ENCODE results near the gene VWC2L.

The VWC2L gene

GRCh38 chr2:214412679-214413078 is 1.8 kb downstream of the VWC2L start:
- DNase-seq (ENCODE audit: low spot score in 2 of 2) (no peak), ATAC-seq (no peak)
- H3K4me3 Mint-ChIP-seq: no peak overlapping the region
- no peaks in the 10 kb centered on the region for H3K4me1 Mint-ChIP-seq
- no peak overlapping the region for H3K27ac Mint-ChIP-seq
- H3K36me3 Mint-ChIP-seq: no peaks in the 10 kb centered on the region
- H3K9me3 Mint-ChIP-seq: peaks cover 3% of the 10 kb centered on the region

- no peak overlapping the region for H3K4me3 Mint-ChIP-seq
- ATAC-seq (no peak), DNase-seq (ENCODE audit: low spot score in 2 of 2) (no peak)
- H3K4me1 Mint-ChIP-seq: no peaks in the 10 kb centered on the region
- H3K27ac Mint-ChIP-seq: no peak overlapping the region
- H3K36me3 Mint-ChIP-seq: no peaks in the 10 kb centered on the region
- H3K9me3 Mint-ChIP-seq: no peaks in the 10 kb centered on the region
These were observed 25.6 kb downstream of the VWC2L start for GRCh38 chr2:214436470-214436869.

- H3K36me3 Mint-ChIP-seq: no peaks in the 10 kb centered on the region
- H3K4me1 Mint-ChIP-seq: no peaks in the 10 kb centered on the region
- no peak overlapping the region for H3K27ac Mint-ChIP-seq
- H3K4me3 Mint-ChIP-seq: no peak overlapping the region
- no peaks in the 10 kb centered on the region for H3K9me3 Mint-ChIP-seq
- ATAC-seq: no peak
- DNase-seq (ENCODE audit: low spot score in 2 of 2): no peak
These were observed 39.5 kb downstream of the VWC2L start for GRCh38 chr2:214450118-214450894.

- DNase-seq (ENCODE audit: low spot score in 2 of 2): no peak
- ATAC-seq: no peak
- Mint-ChIP-seq H3K4me3 (no peak overlapping the region), H3K4me1 (no peaks in the 10 kb centered on the region), H3K9me3 (no peaks in the 10 kb centered on the region), H3K36me3 (no peaks in the 10 kb centered on the region), H3K27ac (no peak overlapping the region)
These were observed 40.8 kb downstream of the VWC2L start for GRCh38 chr2:214451516-214452275.

- Mint-ChIP-seq H3K36me3 (no peaks in the 10 kb centered on the region), H3K4me3 (no peak overlapping the region), H3K9me3 (peaks cover 11% of the 10 kb centered on the region), H3K27ac (no peak overlapping the region), H3K4me1 (no peaks in the 10 kb centered on the region)
- DNase-seq (ENCODE audit: low spot score in 2 of 2) (no peak), ATAC-seq (no peak)
These were observed 54.7 kb downstream of the VWC2L start for GRCh38 chr2:214465363-214466146.

GRCh38 chr2:214469728-214470127 is 58.9 kb downstream of the VWC2L start:
- Mint-ChIP-seq H3K4me3 (no peak overlapping the region), H3K27ac (no peak overlapping the region), H3K4me1 (no peaks in the 10 kb centered on the region), H3K9me3 (peaks cover 3% of the 10 kb centered on the region), H3K36me3 (no peaks in the 10 kb centered on the region)
- no peak for ATAC-seq
- no peak for DNase-seq (ENCODE audit: low spot score in 2 of 2)

- Mint-ChIP-seq H3K4me1 (no peaks in the 10 kb centered on the region), H3K27ac (no peak overlapping the region), H3K4me3 (no peak overlapping the region), H3K9me3 (peaks cover 3% of the 10 kb centered on the region), H3K36me3 (no peaks in the 10 kb centered on the region)
- ATAC-seq (no peak), DNase-seq (ENCODE audit: low spot score in 2 of 2) (no peak)
These were observed 60.5 kb downstream of the VWC2L start for GRCh38 chr2:214471382-214471781.

DNA sequence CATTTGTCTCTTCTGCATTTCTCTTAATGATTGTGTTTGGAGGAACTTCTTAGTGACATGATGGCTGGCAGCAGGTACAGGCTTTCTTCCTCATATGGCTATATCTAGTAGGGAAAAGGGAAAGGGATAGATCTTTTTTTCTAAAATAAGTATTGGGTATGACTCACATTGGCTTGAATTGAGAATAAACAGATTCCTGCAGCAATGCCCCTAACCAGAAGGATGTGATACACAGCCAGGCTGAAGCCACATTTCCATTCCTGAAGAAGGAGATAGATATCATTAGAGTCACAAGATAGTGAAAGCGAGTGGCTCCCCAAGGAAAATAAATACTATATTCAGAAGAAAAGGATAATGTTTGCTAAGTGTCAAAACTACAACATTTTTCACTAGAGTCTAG is 61.1 kb downstream of the VWC2L start:
- ATAC-seq (no peak), DNase-seq (ENCODE audit: low spot score in 2 of 2) (no peak)
- no peak overlapping the region for H3K27ac Mint-ChIP-seq
- no peaks in the 10 kb centered on the region for H3K36me3 Mint-ChIP-seq
- H3K4me1 Mint-ChIP-seq: no peaks in the 10 kb centered on the region
- no peaks in the 10 kb centered on the region for H3K9me3 Mint-ChIP-seq
- no peak overlapping the region for H3K4me3 Mint-ChIP-seq

DNA sequence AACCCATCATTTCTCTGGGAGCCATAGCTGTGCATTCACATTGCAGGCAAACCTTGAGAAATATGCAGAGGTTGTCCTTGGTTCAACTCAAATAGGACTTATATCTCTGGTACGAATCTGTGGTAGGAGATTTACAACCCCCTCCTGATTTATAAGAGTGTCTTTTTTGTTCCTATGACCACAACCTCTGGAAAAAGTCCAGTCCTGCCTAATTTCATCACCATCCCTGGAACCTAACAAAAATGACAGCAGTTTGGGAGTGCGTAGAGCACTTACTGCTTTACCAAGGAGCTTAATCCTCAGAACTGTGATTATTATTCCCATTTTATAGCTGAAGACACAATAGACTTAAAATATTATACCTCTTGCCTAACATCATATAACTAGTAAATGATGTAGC is 66.5 kb downstream of the VWC2L start:
- ATAC-seq: no peak
- no peaks in the 10 kb centered on the region for H3K9me3 Mint-ChIP-seq

DNA sequence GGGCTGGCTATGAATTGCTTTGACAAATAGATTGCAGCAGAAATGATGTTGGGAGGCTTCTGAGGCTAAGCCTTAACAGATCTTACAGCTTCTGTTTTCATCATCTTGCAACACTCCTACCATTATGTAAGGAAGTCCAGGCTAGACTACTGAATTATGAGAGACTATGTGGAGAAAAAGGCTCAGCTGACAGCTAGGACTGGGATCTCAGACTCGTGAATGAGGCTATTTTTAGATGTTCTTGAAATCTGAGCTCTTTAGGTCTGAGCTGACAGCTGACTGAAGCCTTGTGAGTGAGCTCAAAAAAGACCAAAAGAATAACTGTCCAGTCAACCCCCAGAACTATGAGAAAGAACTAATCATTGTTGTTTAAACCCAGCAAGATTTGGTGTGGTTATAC is 70.3 kb downstream of the VWC2L start:
- H3K27ac Mint-ChIP-seq: no peak overlapping the region
- peaks cover 2% of the 10 kb centered on the region for H3K9me3 Mint-ChIP-seq
- no peaks in the 10 kb centered on the region for H3K36me3 Mint-ChIP-seq
- no peaks in the 10 kb centered on the region for H3K4me1 Mint-ChIP-seq
- DNase-seq (ENCODE audit: low spot score in 2 of 2) (no peak), ATAC-seq (no peak)
- no peak overlapping the region for H3K4me3 Mint-ChIP-seq

More for the DNA sequence above, 66.5 kb downstream of the VWC2L start:
- H3K4me3 Mint-ChIP-seq: no peak overlapping the region
- no peak overlapping the region for H3K27ac Mint-ChIP-seq
- H3K36me3 Mint-ChIP-seq: no peaks in the 10 kb centered on the region
- no peak for DNase-seq (ENCODE audit: low spot score in 2 of 2)
- H3K4me1 Mint-ChIP-seq: no peaks in the 10 kb centered on the region

DNA sequence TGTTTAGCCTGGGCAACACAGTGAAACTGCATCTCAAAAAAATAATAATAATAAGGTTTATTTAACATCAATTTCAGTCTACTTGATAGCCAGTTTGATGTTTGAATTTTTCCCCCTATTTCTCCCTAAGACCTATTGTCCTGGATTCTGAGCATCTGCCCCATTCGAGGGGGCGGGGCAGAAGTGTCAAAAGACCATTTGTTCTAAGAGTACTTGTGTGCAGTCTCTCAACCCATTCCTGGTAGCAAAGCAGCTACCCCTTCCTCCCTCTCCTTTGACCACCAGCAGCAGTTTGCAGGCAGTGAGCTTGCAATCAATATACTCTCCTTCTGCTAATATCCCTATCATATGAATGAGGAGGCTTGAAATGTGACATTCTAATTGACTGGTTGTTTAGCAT is 71.9 kb downstream of the VWC2L start:
- no peak overlapping the region for H3K4me3 Mint-ChIP-seq
- no peaks in the 10 kb centered on the region for H3K4me1 Mint-ChIP-seq
- H3K27ac Mint-ChIP-seq: no peak overlapping the region
- DNase-seq (ENCODE audit: low spot score in 2 of 2) (no peak), ATAC-seq (no peak)
- H3K9me3 Mint-ChIP-seq: peaks cover 2% of the 10 kb centered on the region
- H3K36me3 Mint-ChIP-seq: no peaks in the 10 kb centered on the region

GRCh38 chr2:214484239-214484638 is 73.4 kb downstream of the VWC2L start:
- Mint-ChIP-seq H3K9me3 (peaks cover 2% of the 10 kb centered on the region), H3K4me1 (no peaks in the 10 kb centered on the region), H3K27ac (no peak overlapping the region), H3K4me3 (no peak overlapping the region), H3K36me3 (no peaks in the 10 kb centered on the region)
- ATAC-seq: no peak
- DNase-seq (ENCODE audit: low spot score in 2 of 2): no peak

GRCh38 chr2:214484701-214485100 is 73.8 kb downstream of the VWC2L start:
- ATAC-seq: no peak

DNA sequence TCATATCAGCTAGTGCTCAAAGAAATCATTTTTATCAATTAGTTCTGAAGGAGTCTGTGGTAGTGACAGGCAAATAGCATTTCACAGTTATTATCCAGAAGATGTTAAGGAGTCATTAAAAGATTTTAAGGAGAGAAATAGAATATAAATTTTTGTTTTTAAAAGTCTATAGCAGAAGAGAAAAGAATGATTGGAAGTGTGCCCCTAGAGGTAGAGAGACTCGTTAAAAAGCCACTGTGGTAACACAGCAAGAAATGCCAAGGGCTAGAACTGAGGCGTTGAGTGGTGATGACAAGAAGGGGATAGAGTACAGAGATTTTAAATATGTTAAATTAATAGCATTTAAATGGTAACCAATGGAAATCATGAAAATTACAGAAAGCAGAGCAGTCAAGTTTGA is 78.3 kb downstream of the VWC2L start:
- DNase-seq (ENCODE audit: low spot score in 2 of 2): no peak
- Mint-ChIP-seq H3K4me1 (no peaks in the 10 kb centered on the region), H3K4me3 (no peak overlapping the region), H3K36me3 (no peaks in the 10 kb centered on the region), H3K27ac (no peak overlapping the region), H3K9me3 (peaks cover 2% of the 10 kb centered on the region)
- no peak for ATAC-seq

More at GRCh38 chr2:214484701-214485100, 73.8 kb downstream of the VWC2L start:
- Mint-ChIP-seq H3K9me3 (peaks cover 2% of the 10 kb centered on the region), H3K4me3 (no peak overlapping the region), H3K36me3 (no peaks in the 10 kb centered on the region), H3K27ac (no peak overlapping the region), H3K4me1 (no peaks in the 10 kb centered on the region)
- DNase-seq (ENCODE audit: low spot score in 2 of 2): no peak

- no peak overlapping the region for H3K27ac Mint-ChIP-seq
- no peaks in the 10 kb centered on the region for H3K4me1 Mint-ChIP-seq
- no peak for DNase-seq (ENCODE audit: low spot score in 2 of 2)
- ATAC-seq: no peak
- no peaks in the 10 kb centered on the region for H3K36me3 Mint-ChIP-seq
- H3K9me3 Mint-ChIP-seq: no peaks in the 10 kb centered on the region
- no peak overlapping the region for H3K4me3 Mint-ChIP-seq
These were observed 78.8 kb downstream of the VWC2L start for GRCh38 chr2:214489702-214490101.
